Measurements from ENCODE around the gene CES4A. TPM values are rescaled to one million over a fixed set of nuclear protein-coding genes. Genes with fewer than 3 reads are reported as not detected.

Gene CES4A
- polyA plus RNA-seq, 1 of the 3 experiments (the other 2 are of a cell fraction) = 7.3 TPM

DNA sequence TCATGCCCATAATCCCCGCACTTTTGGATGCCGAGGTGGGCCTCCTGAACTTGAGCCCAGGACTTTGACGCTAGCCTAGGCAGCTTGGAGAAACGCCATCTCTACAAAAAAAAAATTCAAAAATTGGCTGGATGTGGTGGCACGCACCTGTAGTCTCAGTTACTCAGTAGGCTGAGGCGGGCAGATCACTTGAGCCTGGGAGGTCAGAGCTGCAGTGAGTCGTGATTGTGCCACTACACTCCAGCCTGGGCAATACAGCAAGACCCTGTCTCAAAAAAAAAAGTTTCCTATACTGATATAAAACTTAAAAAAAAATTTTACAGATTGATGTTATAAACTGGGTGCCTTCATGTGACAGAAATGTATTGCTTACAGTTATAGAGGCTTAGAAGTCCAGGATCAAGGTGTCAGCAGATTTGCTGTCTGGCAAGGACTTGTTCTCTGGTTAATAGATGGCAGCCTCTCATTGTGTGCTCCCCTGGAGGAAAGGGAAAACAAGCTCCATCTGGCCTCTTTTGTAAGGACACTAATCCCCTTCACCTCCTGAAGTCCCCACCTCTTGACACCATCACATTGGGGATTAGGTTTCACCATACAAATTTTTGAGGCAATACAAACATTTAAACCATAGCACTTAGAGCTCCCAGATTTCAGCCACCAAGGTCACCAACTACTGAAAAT is 35.8 kb upstream of the CES4A start:
- WGBS (ENCODE audit: low lambda C conversion rate) = 73% methylated on average over 7 of the region's 7 CpGs
- CTCF ChIA-PET = interaction anchor here (0.6 to 6.2 kb wide), 17 partner anchors 8 to 347 kb away, joined by 3 to 81 read pairs (median 4); partner anchors contain the start of genes B3GNT9 and CES3

DNA sequence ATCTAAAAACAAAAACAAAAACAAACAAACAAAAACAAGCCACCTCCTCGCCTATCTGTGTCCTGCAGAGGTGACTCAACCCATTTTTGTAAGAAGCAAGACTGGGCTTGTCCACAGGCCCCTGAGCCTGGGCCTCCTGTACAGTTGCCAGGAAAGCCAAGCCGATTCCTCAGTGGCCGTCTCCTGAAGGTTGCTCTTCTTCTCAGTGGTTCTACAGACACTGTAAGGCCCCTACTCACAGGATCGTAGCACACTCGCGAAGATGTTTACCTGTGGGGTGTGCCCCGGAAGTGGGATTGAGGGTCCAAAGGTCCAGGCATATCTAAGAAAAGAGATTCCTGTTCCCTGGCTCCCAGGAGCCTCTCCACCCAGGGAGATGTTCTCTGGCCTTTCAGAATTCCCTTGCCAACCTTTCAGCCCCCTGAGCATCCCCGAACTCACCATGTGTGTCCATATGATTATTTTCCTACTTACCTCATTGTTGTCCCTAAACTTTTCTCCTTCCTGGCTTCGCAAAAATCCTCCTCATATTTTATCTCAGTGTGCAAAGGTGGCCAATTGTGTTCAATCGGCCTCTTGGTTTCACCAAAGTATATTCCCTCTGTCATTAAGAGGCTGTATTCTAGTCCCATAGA is 34.8 kb upstream of the CES4A start:
- Histone ChIP-seq H3K9me3 (no peaks in the 10 kb centered on the region; the same call in 1 of the 2 replicates), H3K4me3 (ENCODE audit: low read depth in 2 of 2, low read length in 1 of 2) (no peak overlapping the region; a peak in 1 of 4 replicates), H3K9ac (no peak overlapping the region), H3K79me2 (ENCODE audit: insufficient read depth) (no peaks in the 10 kb centered on the region), H3F3A (replicated peaks; ENCODE audit: insufficient read depth) (peaks cover 5% of the 10 kb centered on the region), H3K27me3 (ENCODE audit: insufficient read depth) (no peaks in the 10 kb centered on the region), H3K4me1 (ENCODE audit: control insufficient read depth in 1 of 2, insufficient read depth in 2 of 2, low read depth in 1 of 2, low read length in 1 of 2) (no peaks in the 10 kb centered on the region; a peak in 1 of 4 replicates), H3K27ac (ENCODE audit: low read depth in 2 of 2, low read length in 1 of 2) (no peak overlapping the region), H4K20me1 (ENCODE audit: insufficient read depth) (no peaks in the 10 kb centered on the region), H2AFZ (ENCODE audit: low read depth) (peak overlapping the region; percentile 75), H3K4me2 (no peak overlapping the region), H3K9me2 (no peaks in the 10 kb centered on the region), H3K36me3 (replicated peaks in 1 of 2; ENCODE audit: control insufficient read depth in 1 of 2, insufficient read depth in 2 of 2, low read length in 1 of 2) (no peaks in the 10 kb centered on the region)
- CTCF ChIA-PET = interaction anchor here (0.5 to 6.2 kb wide), 55 partner anchors 7 to 329 kb away, joined by 3 to 81 read pairs (median 5); partner anchors contain the start of genes B3GNT9, CES3, CIAO2B and FBXL8
- WGBS (ENCODE audit: low lambda C conversion rate) = 51% methylated on average over 8 of the region's 10 CpGs
- no peak for DNase-seq
- TF ChIP-seq JUND (IDR thresholded peaks at IDR 0.05) (no peak), POLR2AphosphoS5 (IDR thresholded peaks at IDR 0.05; ENCODE audit: low read depth, low read length) (no peak), SIN3A (IDR thresholded peaks at IDR 0.05; ENCODE audit: borderline replicate concordance, low read depth, low read length) (no peak), RFX5 (IDR thresholded peaks at IDR 0.05; ENCODE audit: low read length) (no peak), EP300 (IDR thresholded peaks at IDR 0.05; ENCODE audit: borderline replicate concordance in 1 of 2, low read depth in 1 of 2, low read length in 1 of 2) (no peak), RXRA (IDR thresholded peaks at IDR 0.05; ENCODE audit: borderline replicate concordance, low read depth) (no peak), RCOR1 (IDR thresholded peaks at IDR 0.05; ENCODE audit: low read length) (no peak), GABPA (IDR thresholded peaks at IDR 0.05; ENCODE audit: low read depth) (no peak), GATA2 (CRISPR knock-in tag; IDR thresholded peaks at IDR 0.05) (no peak), NFIC (IDR thresholded peaks at IDR 0.05; ENCODE audit: borderline replicate concordance) (no peak)
- TF ChIP-seq, protein P1, sequence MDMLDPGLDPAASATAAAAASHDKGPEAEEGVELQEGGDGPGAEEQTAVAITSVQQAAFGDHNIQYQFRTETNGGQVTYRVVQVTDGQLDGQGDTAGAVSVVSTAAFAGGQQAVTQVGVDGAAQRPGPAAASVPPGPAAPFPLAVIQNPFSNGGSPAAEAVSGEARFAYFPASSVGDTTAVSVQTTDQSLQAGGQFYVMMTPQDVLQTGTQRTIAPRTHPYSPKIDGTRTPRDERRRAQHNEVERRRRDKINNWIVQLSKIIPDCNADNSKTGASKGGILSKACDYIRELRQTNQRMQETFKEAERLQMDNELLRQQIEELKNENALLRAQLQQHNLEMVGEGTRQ (IDR thresholded peaks at IDR 0.05; ENCODE audit: borderline replicate concordance, low read depth, low read length) = no peak
- TF ChIP-seq, protein P2, sequence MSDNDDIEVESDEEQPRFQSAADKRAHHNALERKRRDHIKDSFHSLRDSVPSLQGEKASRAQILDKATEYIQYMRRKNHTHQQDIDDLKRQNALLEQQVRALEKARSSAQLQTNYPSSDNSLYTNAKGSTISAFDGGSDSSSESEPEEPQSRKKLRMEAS (IDR thresholded peaks at IDR 0.05; ENCODE audit: low read depth) = no peak
- POLR2A ChIA-PET = no interaction called here

More for the DNA sequence above, 35.8 kb upstream of the CES4A start:
- Histone ChIP-seq H3K79me2 (ENCODE audit: insufficient read depth) (no peaks in the 10 kb centered on the region), H3K4me1 (ENCODE audit: control insufficient read depth in 1 of 2, insufficient read depth in 2 of 2, low read depth in 1 of 2, low read length in 1 of 2) (peaks cover 0 to 7% of the 10 kb centered on the region in 2 experiments; a peak in 1 of 4 replicates), H3K4me2 (no peak overlapping the region), H3F3A (replicated peaks; ENCODE audit: insufficient read depth) (peaks cover 5% of the 10 kb centered on the region), H3K9me3 (no peaks in the 10 kb centered on the region; the same call in 1 of the 2 replicates), H3K4me3 (ENCODE audit: low read depth in 2 of 2, low read length in 1 of 2) (no peak overlapping the region), H3K9me2 (no peaks in the 10 kb centered on the region), H2AFZ (ENCODE audit: low read depth) (no peak overlapping the region), H3K36me3 (replicated peaks in 1 of 2; ENCODE audit: control insufficient read depth in 1 of 2, insufficient read depth in 2 of 2, low read length in 1 of 2) (no peaks in the 10 kb centered on the region), H4K20me1 (ENCODE audit: insufficient read depth) (no peaks in the 10 kb centered on the region), H3K27me3 (ENCODE audit: insufficient read depth) (no peaks in the 10 kb centered on the region), H3K9ac (no peak overlapping the region), H3K27ac (ENCODE audit: low read depth in 2 of 2, low read length in 1 of 2) (no peak overlapping the region)
- TF ChIP-seq RFX5 (IDR thresholded peaks at IDR 0.05; ENCODE audit: low read length) (no peak), TAF1 (IDR thresholded peaks at IDR 0.05; ENCODE audit: borderline replicate concordance, low read depth, low read length) (no peak), EP300 (IDR thresholded peaks at IDR 0.05; ENCODE audit: borderline replicate concordance in 1 of 2, low read depth in 1 of 2, low read length in 1 of 2) (no peak)
- TF ChIP-seq, protein P3, sequence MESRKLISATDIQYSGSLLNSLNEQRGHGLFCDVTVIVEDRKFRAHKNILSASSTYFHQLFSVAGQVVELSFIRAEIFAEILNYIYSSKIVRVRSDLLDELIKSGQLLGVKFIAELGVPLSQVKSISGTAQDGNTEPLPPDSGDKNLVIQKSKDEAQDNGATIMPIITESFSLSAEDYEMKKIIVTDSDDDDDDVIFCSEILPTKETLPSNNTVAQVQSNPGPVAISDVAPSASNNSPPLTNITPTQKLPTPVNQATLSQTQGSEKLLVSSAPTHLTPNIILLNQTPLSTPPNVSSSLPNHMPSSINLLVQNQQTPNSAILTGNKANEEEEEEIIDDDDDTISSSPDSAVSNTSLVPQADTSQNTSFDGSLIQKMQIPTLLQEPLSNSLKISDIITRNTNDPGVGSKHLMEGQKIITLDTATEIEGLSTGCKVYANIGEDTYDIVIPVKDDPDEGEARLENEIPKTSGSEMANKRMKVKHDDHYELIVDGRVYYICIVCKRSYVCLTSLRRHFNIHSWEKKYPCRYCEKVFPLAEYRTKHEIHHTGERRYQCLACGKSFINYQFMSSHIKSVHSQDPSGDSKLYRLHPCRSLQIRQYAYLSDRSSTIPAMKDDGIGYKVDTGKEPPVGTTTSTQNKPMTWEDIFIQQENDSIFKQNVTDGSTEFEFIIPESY (IDR thresholded peaks at IDR 0.05; ENCODE audit: borderline replicate concordance, low read depth) = no peak
- DNase-seq = no peak
- POLR2A ChIA-PET = no interaction called here
